K562 (cell line): ENCODE data around the gene ATP8B4. TPM values are rescaled to one million over a fixed set of nuclear protein-coding genes. Genes with fewer than 3 reads are reported as not detected.

Source experiments
- ATAC-seq: fragments of 200-7000 bp; cut with Tn5 transposase; 3 replicates; pipeline ENCODE4 v1.9.1; 2020; ENCODE audit warnings: moderate library complexity
- BruUV-seq: library from RNA; stranded (reverse); fragments of 400-500 nt; replicated peaks from 2 replicates; lab custom pipeline; 2021; lab: Mats Ljungman, UMichigan
- CTCF ChIA-PET: fragments of 300-600 bp; formaldehyde crosslinking; extraction: SDS; loops from one replicate; lab custom pipeline; 2021; ENCODE audit warnings: low intra/inter-chr PET ratio; lab: Yijun Ruan, JAX
- POLR2A ChIA-PET: fragments of 300-600, 350-650 bp; sonication (Branson Sonifier 250); formaldehyde crosslinking; extraction: SDS; loops from one replicate; lab custom pipeline; 2021; ENCODE audit warnings: antibody characterized with exemption, inconsistent platforms; lab: Yijun Ruan, JAX
- DNase-seq, 4 experiments: peaks; one replicate each; pipeline versions ENCODE4 v3.0.0 to v3.0.0-alpha.2; 2011 to 2018; ENCODE audit warnings: low spot score in 3 of 4, mixed read lengths in 3 of 4; ENCODE audit errors: extremely low read depth in 1 of 4
- FAIRE-seq: peaks from 2 replicates; lab custom pipeline; 2011; peaks lifted over from hg19 to GRCh38; lab: Jason Lieb, UNC
- H2AFZ ChIP-seq: 2 replicates; pipeline ENCODE4 v1.6.0; 2011; ENCODE audit warnings: low read depth, low read length, control low read depth, inconsistent platforms
- H3K27ac ChIP-seq: fragments of 200-600 bp; 3 replicates; pipeline ENCODE4 v1.8.0; 2011; ENCODE audit warnings: low read depth, mild to moderate bottlenecking, control low read depth, inconsistent platforms, low read length, moderate library complexity, mixed read lengths; ENCODE audit errors: extremely low read depth
- H3K27me3 ChIP-seq, 2 experiments: fragments of 300-600 bp in 1 of 2; 2 replicates in 1 of 2; 3 replicates in 1 of 2; pipeline versions ENCODE4 v1.6.0 to v1.8.0; 2011; ENCODE audit warnings: inconsistent platforms in 2 of 2, low read length in 2 of 2, mild to moderate bottlenecking in 1 of 2, mixed read lengths in 1 of 2, moderate library complexity in 1 of 2; ENCODE audit not compliant: control insufficient read depth in 2 of 2, insufficient read depth in 2 of 2
- H3K36me3 ChIP-seq: fragments of 300-600 bp; 3 replicates; pipeline ENCODE4 v1.8.0; 2011; ENCODE audit warnings: mild to moderate bottlenecking, low read length, inconsistent platforms; ENCODE audit not compliant: control insufficient read depth, insufficient read depth
- H3K4me1 ChIP-seq, 2 experiments: fragments of 200-600 bp in 1 of 2; replicated peaks in 1 of 2; 2 replicates in 1 of 2; 3 replicates in 1 of 2; pipeline versions ENCODE4 v1.5.1 to v1.8.0; 2011; ENCODE audit warnings: inconsistent platforms in 2 of 2, low read length in 2 of 2, mild to moderate bottlenecking in 1 of 2, mixed read lengths in 1 of 2, moderate library complexity in 1 of 2; ENCODE audit not compliant: control insufficient read depth in 2 of 2, insufficient read depth in 2 of 2
- H3K4me2 ChIP-seq: 2 replicates; pipeline ENCODE4 v1.6.1; 2011; ENCODE audit warnings: low read length, control low read depth, inconsistent platforms, mixed read lengths; ENCODE audit not compliant: insufficient read depth
- H3K4me3 ChIP-seq: fragments of 200-600 bp; sonication (generic), shearing (Covaris generic); 2 replicates; pipeline ENCODE4 v1.5.1; 2016; ENCODE audit warnings: control low read depth, inconsistent platforms
- H3K79me2 ChIP-seq: fragments of 200-600 bp; 3 replicates; pipeline ENCODE4 v1.8.0; 2011; ENCODE audit warnings: low read length, inconsistent platforms; ENCODE audit not compliant: control insufficient read depth, insufficient read depth
- H3K9ac ChIP-seq, 2 experiments: 2 replicates each; pipeline versions ENCODE4 v1.6.0 to v1.6.1; 2011; ENCODE audit warnings: low read depth in 2 of 2, low read length in 2 of 2, control low read depth in 1 of 2, inconsistent platforms in 1 of 2, mild to moderate bottlenecking in 1 of 2, mixed read lengths in 1 of 2; ENCODE audit not compliant: insufficient read depth in 1 of 2
- H3K9me1 ChIP-seq: one replicate; pipeline ENCODE4 v1.6.0; 2011; ENCODE audit warnings: inconsistent platforms, mild to moderate bottlenecking, low read length, moderate library complexity; ENCODE audit not compliant: control insufficient read depth, insufficient read depth
- H3K9me3 ChIP-seq: replicated peaks from 2 replicates; pipeline ENCODE4 v1.5.1; 2011; ENCODE audit warnings: low read depth, low read length, inconsistent platforms; ENCODE audit not compliant: control insufficient read depth, insufficient read depth
- H4K20me1 ChIP-seq: replicated peaks from 2 replicates; pipeline ENCODE4 v1.6.1; 2011; ENCODE audit warnings: low read length, inconsistent platforms, mixed read lengths; ENCODE audit not compliant: control insufficient read depth, insufficient read depth
- CREB3L1 ChIP-seq: fragments of 450-650 bp; IDR thresholded peaks from 2 replicates; pipeline ENCODE4 v1.6.1; 2014; ENCODE audit warnings: low read depth, mild to moderate bottlenecking, moderate library complexity, borderline replicate concordance
- HMG20B ChIP-seq: fragments of 250-450 bp; sonication (Bioruptor Pico); IDR thresholded peaks from 2 replicates; pipeline ENCODE4 v1.5.0; 2021; ENCODE audit warnings: mild to moderate bottlenecking
- KLF10 ChIP-seq: fragments of 250-450 bp; sonication (Bioruptor Pico); IDR thresholded peaks from 2 replicates; pipeline ENCODE4 v1.6.1; 2021; ENCODE audit warnings: matching md5 sums
- KLF13 ChIP-seq: fragments of 450-650 bp; IDR thresholded peaks from 2 replicates; pipeline ENCODE4 v1.6.1; 2016; ENCODE audit warnings: missing genetic modification characterization, low read depth, mild to moderate bottlenecking, missing compliant biosample characterization, moderate library complexity, borderline replicate concordance
- MAFG ChIP-seq: fragments of 450-650 bp; conservative IDR thresholded peaks from 2 replicates; pipeline ENCODE4 v1.6.1; 2016; ENCODE audit warnings: missing genetic modification characterization, missing compliant biosample characterization
- PHB2 ChIP-seq: fragments of 450-650 bp; IDR thresholded peaks from 2 replicates; pipeline ENCODE4 v1.6.1; 2017; ENCODE audit warnings: low read depth
- RB1 ChIP-seq: fragments of 450-650 bp; IDR thresholded peaks from 2 replicates; pipeline ENCODE4 v1.6.1; 2017; ENCODE audit warnings: low read depth, mild to moderate bottlenecking
- RBBP5 ChIP-seq: fragments of 200-600 bp; sonication (generic); IDR thresholded peaks from 2 replicates; pipeline ENCODE4 v1.6.1; 2012; ENCODE audit warnings: borderline replicate concordance, mild to moderate bottlenecking, low read length, control low read depth, inconsistent platforms; ENCODE audit not compliant: insufficient read depth, poor library complexity, severe bottlenecking
- RBFOX2 ChIP-seq: fragments of 200-400 bp; formaldehyde crosslinking; IDR thresholded peaks from 2 replicates; pipeline ENCODE4 v1.6.1; 2017; ENCODE audit warnings: low read depth, mild to moderate bottlenecking, low read length, moderate library complexity
- RBM25 ChIP-seq: fragments of 200-400 bp; formaldehyde crosslinking; IDR thresholded peaks from 2 replicates; pipeline ENCODE4 v1.6.1; 2018; ENCODE audit warnings: low read length, low read depth, moderate library complexity; ENCODE audit not compliant: severe bottlenecking
- TCF7L2 ChIP-seq: fragments of 150-350 bp; IDR thresholded peaks from 2 replicates; pipeline ENCODE4 v1.6.1; 2016; ENCODE audit warnings: low read depth, mild to moderate bottlenecking, low read length, moderate library complexity
- TEAD1 ChIP-seq, 2 experiments: fragments of 450-650 bp in 1 of 2; sonication (generic) in 1 of 2; formaldehyde crosslinking; IDR thresholded peaks; 2 replicates each; pipeline versions ENCODE4 v1.4.0 to v1.8.0; 2020 to 2022; ENCODE audit warnings: mild to moderate bottlenecking in 2 of 2, missing genetic modification reagents in 1 of 2
- TFE3 ChIP-seq: fragments of 450-650 bp; formaldehyde crosslinking; IDR thresholded peaks from 2 replicates; pipeline ENCODE4 v1.4.0; 2020; ENCODE audit warnings: mild to moderate bottlenecking, mixed read lengths
- ZBTB1 ChIP-seq: sonication (generic); formaldehyde crosslinking; IDR thresholded peaks from 2 replicates; pipeline ENCODE4 v1.8.1; 2023; ENCODE audit warnings: missing genetic modification reagents, low read depth, mild to moderate bottlenecking, borderline replicate concordance
- ZNF3 ChIP-seq: fragments of 250-450 bp; sonication (Bioruptor Pico); IDR thresholded peaks from 2 replicates; pipeline ENCODE4 v1.5.0; 2021; ENCODE audit warnings: mild to moderate bottlenecking, moderate library complexity
- ZNF444 ChIP-seq: fragments of 250-450 bp; sonication (Bioruptor Pico); IDR thresholded peaks from 2 replicates; pipeline ENCODE4 v1.4.0; 2020; ENCODE audit warnings: mild to moderate bottlenecking, moderate library complexity
- ZNF584 ChIP-seq: fragments of 200-800 bp; sonication (Bioruptor generic); IDR thresholded peaks from 2 replicates; pipeline ENCODE4 v1.6.1; 2016; ENCODE audit warnings: low read depth, mild to moderate bottlenecking, missing genetic modification characterization, missing compliant biosample characterization
- ZNF644 ChIP-seq: fragments of 200-800 bp; sonication (Bioruptor generic); IDR thresholded peaks from 2 replicates; pipeline ENCODE4 v1.6.1; 2016; ENCODE audit warnings: low read depth, missing genetic modification characterization, missing compliant biosample characterization
- WGBS: fragments of 100-300 bp; shearing (Covaris generic); methylation state at CpG from one replicate; pipeline ENCODE4 v1.1.6; 2016; ENCODE audit warnings: low coverage, mixed read lengths; ENCODE audit not compliant: insufficient coverage; ENCODE audit errors: missing lambda C conversion rate; 5-methylcytosine and 5-hydroxymethylcytosine counted together
- in situ Hi-C: fragments of 300-500 bp; cut with MboI; formaldehyde crosslinking; loops from 4 replicates; pipeline ENCODE4 v1.15.0; 2018; ENCODE audit warnings: inconsistent platforms, mixed read lengths
- intact Hi-C: fragments of 100-400 bp; cut with micrococcal nuclease; formaldehyde crosslinking; loops from 2 replicates; pipeline ENCODE4 v1.14.2; 2022
- polyA plus RNA-seq, 8 experiments: library from polyadenylated mRNA; depleted of rRNA in 4 of 8; stranded (reverse) in 5 of 8; unstranded in 3 of 8; fragments of >200 nt; fragmentation: Nextera tagmentation in 2 of 8; fragmentation: Illumina TruSeq in 1 of 8; extraction: Ambion mirVana in 2 of 8; extraction: Trizol in 1 of 8; gene quantifications; 2 replicates each; pipeline versions ENCODE4 v1.2.1 to v1.2.3, GENCODE V29; 2011 to 2014; ENCODE audit warnings: inconsistent platforms in 1 of 8, missing spikeins in 1 of 8
- total RNA-seq, 7 experiments: library from RNA; depleted of rRNA in 6 of 7; stranded (reverse); fragments of >200 nt in 6 of 7; fragmentation: Illumina TruSeq in 2 of 7; extraction: Trizol in 2 of 7; gene quantifications; 2 replicates each; pipeline versions ENCODE4 v1.2.1 to v1.2.3, GENCODE V29; 2011 to 2021; ENCODE audit warnings: low replicate concordance in 1 of 7
- TF ChIP-seq, protein P1 (sequence below): sonication (generic); formaldehyde crosslinking; IDR thresholded peaks from 2 replicates; pipeline ENCODE4 v1.8.0; 2022; ENCODE audit warnings: mild to moderate bottlenecking, missing genetic modification reagents

The ATP8B4 gene
- total and polyA plus RNA-seq, 9 of the 15 experiments (the other 6 are each of a cell fraction or from before 2014, with no cell fraction given): 0.14 to 2.5 (median 0.44) TPM

DNA sequence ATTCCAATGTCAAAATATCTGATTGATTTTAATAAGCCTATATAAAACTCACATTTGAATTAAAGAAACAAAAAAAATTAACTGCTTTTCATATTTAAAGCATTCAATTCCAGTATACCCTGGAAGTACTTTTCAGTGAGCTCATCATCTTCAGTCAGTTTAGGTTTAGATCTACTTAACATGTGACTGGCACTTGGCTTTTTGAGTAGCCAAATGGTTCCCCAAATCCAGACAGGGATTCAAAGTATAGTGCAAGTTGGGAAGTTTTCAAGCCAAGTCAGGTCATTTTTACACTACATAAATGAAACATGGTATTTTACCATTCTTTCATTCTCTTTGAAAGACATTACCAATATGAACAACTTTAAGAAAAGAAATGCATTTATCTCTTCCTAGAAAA lies 57.5 kb downstream of the ATP8B4 start (continued):
- TF ChIP-seq TFE3 (CRISPR knock-in tag) (no peak), KLF13 (tag) (no peak), MAFG (tag) (no peak), RBBP5 (no peak), ZNF3 (CRISPR knock-in tag) (no peak), ZNF444 (no peak), RB1 (no peak), TEAD1 (CRISPR knock-in tag; IDR thresholded peaks at IDR 0.05) (no peak)

DNA sequence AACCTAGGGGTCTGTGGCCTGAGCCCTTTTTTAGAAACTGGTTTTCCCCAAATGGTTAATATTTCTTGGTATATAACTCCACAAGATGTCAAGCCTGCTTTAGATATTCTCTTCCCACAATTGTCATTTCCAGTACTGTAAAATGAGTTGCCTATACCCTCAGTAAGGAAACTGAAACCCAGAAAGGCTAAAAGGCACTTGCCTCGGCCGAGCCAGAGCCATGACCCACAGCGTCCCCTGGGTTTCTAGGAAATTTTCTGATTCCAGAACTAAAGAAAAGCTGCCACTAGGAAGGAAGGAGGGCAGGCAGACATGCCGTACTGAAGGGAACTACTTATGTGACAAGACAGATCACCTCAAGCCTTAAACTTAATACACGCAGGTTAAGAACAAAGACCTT lies 59.1 kb downstream of the ATP8B4 start:
- Histone ChIP-seq H3K27me3 (no peaks in the 10 kb centered on the region), H3K9me3 (no peaks in the 10 kb centered on the region), H3K4me1 (peaks cover 0 to 11% of the 10 kb centered on the region in 2 experiments; a peak in 3 of 5 replicates), H4K20me1 (no peaks in the 10 kb centered on the region), H3K4me2 (no peak overlapping the region), H3K79me2 (no peaks in the 10 kb centered on the region), H3K4me3 (no peak overlapping the region), H3K36me3 (no peaks in the 10 kb centered on the region), H2AFZ (0 out of 2 replicates have a peak overlapping the region, but pooled peaks have one; percentile 14), H3K27ac (no peak overlapping the region), H3K9ac (no peak overlapping the region), H3K9me1 (no peaks in the 10 kb centered on the region)
- FAIRE-seq (no peak), ATAC-seq (no peak), DNase-seq (no peak)
- 1% methylated on average over 5 of the region's 5 CpGs for WGBS
- BruUV-seq: no TSS peak
- ChIA-PET POLR2A (no interaction called here), CTCF (no interaction called here)
- in situ Hi-C loops: no loop called here
- intact Hi-C loops: loop anchor here (5.0 kb wide), 1 partner anchor 87 kb away; no protein-coding TSS in a partner anchor
- TF ChIP-seq, protein P1, sequence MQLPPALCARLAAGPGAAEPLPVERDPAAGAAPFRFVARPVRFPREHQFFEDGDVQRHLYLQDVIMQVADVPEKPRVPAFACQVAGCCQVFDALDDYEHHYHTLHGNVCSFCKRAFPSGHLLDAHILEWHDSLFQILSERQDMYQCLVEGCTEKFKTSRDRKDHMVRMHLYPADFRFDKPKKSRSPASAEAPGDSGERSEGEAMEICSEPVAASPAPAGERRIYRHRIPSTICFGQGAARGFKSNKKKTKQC (CRISPR knock-in tag): no peak
- TF ChIP-seq RBFOX2 (no peak), HMG20B (CRISPR knock-in tag) (no peak), PHB2 (no peak), TCF7L2 (no peak), ZNF584 (no peak), ZNF644 (no peak), RBM25 (no peak), KLF10 (CRISPR knock-in tag) (no peak), ZBTB1 (CRISPR knock-in tag) (no peak), CREB3L1 (no peak)
